Measurements from ENCODE around the gene SEMA3B.
A peak's percentile ranks its signal among the peaks of the same experiment; 100 is the strongest.
"Not testable (repeated sequence)": the region's sequence is repeated elsewhere in the genome, so short reads cannot be mapped to it uniquely, and the experiment has no call there.

SEMA3B gene

DNA sequence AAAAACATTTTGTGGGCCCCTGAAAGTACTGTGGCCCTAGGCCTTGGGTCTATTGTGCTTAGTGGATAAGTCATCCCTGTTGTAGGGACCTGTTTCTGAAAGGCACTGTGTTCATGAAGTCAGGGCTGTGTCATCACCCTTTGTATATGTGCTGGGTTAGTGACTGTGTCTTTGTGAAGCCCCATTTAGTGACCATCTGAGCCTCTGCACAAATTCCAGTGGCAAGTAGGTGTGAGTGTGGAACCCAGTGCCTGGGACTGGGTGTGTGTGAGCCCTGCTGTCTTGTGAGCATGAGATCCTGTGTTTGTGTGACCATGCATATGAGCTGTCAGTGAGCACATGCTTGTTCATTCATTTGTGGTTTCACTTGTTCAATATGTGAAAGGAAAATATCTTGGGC, 35.7 kb downstream of the SEMA3B start:
- no peak overlapping the region for H3K27ac ChIP-seq
- TF ChIP-seq, protein P1, sequence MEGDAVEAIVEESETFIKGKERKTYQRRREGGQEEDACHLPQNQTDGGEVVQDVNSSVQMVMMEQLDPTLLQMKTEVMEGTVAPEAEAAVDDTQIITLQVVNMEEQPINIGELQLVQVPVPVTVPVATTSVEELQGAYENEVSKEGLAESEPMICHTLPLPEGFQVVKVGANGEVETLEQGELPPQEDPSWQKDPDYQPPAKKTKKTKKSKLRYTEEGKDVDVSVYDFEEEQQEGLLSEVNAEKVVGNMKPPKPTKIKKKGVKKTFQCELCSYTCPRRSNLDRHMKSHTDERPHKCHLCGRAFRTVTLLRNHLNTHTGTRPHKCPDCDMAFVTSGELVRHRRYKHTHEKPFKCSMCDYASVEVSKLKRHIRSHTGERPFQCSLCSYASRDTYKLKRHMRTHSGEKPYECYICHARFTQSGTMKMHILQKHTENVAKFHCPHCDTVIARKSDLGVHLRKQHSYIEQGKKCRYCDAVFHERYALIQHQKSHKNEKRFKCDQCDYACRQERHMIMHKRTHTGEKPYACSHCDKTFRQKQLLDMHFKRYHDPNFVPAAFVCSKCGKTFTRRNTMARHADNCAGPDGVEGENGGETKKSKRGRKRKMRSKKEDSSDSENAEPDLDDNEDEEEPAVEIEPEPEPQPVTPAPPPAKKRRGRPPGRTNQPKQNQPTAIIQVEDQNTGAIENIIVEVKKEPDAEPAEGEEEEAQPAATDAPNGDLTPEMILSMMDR (conservative IDR thresholded peaks at IDR 0.05), result no peak

DNA sequence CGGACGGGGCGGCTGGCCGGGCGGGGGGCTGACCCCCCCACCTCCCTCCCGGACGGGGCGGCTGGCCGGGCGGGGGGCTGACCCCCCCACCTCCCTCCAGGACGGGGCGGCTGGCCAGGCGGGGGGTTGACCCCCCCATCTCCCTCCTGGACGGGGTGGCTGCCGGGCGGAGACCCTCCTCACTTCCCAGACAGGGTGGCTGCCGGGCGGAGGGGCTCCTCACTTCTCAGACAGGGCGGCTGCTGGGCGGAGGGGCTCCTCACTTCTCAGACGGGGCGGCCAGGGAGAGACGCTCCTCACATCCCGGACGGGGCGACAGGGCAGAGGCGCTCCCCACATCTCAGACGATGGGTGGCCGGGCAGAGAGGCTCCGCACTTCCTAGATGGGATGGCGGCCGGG, 43.1 kb downstream of the SEMA3B start:
- H3K27ac ChIP-seq, result not testable (repeated sequence)

DNA sequence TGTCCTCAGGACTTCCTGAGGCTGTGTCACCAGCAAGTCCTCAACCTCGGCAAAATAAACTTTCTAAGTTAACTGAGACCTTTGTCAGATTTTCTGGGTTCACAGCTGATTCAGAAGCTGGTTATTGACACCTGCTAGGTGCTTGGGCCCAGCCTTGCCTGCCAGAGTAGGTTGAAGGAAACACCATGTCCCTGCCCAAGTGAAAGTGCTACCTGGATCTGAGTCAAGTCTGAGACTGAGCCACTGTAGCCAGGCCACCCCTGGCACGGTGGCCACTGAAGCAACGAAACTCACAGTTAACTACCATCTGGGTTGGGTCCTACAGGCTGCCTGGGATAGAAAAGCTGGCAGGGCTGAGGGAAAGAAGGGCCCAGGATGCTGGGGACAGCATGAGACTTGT, 45.4 kb downstream of the SEMA3B start:
- TF ChIP-seq, protein P1 (conservative IDR thresholded peaks at IDR 0.05), result no peak
- H3K27ac ChIP-seq, result no peak overlapping the region

DNA sequence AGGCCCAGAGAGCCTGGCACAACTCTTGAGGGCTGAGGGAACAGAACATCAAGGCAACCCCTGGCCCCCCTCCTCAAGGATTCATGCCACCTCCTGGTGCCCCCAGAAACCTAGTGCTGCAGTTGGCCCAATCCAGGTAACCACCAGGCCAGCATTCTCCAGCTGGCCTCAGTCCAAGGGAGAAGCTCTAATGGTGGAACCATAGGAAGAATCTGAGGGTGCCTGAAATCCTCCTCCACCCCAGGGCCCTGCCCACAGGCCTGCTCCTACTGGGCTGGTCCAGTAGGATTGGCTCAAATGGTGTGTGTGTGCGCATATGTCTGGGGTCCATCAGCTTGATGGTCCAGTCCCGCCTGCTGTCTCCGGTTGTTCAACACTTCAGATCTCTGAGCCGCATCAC, 45.9 kb downstream of the SEMA3B start:
- no peak overlapping the region for H3K27ac ChIP-seq
- TF ChIP-seq, protein P1 (conservative IDR thresholded peaks at IDR 0.05), result no peak

DNA sequence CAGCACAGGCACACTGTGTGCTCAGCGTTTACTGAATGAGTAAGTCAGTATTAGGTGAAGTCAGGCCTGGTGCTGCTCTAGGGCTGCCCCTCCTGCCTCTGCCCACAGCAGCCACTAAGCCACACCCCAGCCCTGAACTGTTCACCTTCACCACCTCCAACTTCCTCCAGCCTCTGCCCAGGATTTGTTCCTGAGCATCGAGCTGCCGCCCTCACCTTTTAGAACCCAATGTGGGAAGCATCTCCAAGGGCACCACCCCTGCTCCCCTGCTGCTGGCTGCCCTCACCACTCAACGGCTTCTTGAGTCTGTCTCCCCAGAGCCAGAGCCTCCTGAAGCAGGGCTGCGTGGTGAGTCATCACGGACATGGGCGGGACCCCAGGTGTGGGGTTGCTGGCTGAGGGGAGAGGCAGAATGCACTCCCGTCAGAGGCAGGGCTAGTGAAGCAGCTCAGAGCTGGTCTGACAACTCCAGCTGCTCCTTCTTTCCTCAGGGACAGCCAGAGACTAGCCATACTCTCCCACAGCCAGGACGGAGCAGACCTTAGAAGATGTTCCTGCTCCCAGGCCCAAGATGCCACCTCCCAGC, 47.8 kb downstream of the SEMA3B start:
- TF ChIP-seq, protein P1 (conservative IDR thresholded peaks at IDR 0.05), result no peak

DNA sequence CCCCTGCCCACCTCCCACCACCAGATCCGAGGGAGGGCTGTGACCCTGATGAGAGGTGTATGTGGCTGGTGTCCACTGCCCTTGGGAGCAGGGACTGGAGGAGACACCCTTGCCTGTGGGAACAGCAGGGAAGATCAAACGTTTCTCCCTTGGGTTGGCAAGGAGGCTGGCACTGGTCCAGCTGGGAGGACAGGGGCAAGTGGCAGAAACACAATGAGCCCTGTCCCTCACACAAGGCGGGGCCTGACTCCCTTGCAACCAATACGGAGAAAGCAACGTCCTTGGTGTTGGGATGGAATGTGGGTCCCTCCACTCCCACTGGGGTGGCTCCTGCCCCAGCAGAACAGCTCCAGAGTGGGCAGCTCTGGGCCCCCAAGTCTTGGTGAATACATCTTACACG, 48.4 kb downstream of the SEMA3B start:
- H3K27ac ChIP-seq, result no peak overlapping the region
- TF ChIP-seq, protein P1 (conservative IDR thresholded peaks at IDR 0.05), result no peak

More for the DNA sequence above, 47.8 kb downstream of the SEMA3B start:
- H3K27ac ChIP-seq, result no peak overlapping the region

DNA sequence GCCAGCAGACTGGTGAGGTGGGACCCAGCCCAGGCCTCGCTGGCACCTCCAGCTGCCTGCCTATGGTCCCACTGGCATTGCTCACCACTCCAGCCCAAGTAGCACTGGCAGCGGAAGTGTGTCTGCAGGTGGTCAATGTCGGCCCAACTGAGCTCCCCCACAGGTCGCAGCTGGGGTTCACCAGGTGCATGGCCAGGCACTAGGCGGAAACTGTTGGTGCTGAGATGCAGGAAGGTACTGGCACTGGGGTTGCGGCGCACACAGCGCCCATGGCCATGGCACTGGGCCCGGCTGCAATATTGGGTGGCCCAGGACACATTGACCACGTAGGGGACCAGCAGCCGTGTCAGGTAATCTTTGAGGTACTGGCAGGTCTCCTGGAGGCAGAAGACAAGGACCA, 49.2 kb downstream of the SEMA3B start:
- H3K27ac ChIP-seq, result no peak overlapping the region; the same call in 1 of the 2 replicates
- TF ChIP-seq, protein P1 (conservative IDR thresholded peaks at IDR 0.05), result no peak

DNA sequence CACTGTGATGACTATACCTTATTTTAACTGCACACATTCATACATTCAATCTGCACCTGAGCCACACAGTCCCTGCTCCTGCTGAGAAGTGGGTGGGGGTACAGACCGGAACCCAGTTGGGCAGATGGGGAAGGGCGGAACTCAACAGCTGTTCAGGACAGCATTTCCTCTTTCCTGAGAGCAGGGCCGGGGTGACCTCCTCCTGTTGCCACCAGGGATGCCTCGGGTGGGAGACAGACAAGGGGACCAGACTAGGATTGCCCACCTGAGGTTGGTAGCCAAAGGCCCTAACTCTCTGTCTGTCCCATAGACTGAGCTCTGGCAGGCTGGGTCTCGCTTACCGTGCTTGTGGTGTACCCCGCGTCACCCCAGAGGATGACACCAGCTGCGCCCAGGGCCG, 49.7 kb downstream of the SEMA3B start:
- peak overlapping the region; percentile 97; the same call in 1 of the 2 replicates for H3K27ac ChIP-seq
- TF ChIP-seq, protein P1 (conservative IDR thresholded peaks at IDR 0.05), result no peak
